ENCODE results near the gene KCNJ5.
"Not testable (repeated sequence)": the region's sequence is repeated elsewhere in the genome, so short reads cannot be mapped to it uniquely, and the experiment has no call there.

Gene KCNJ5

DNA sequence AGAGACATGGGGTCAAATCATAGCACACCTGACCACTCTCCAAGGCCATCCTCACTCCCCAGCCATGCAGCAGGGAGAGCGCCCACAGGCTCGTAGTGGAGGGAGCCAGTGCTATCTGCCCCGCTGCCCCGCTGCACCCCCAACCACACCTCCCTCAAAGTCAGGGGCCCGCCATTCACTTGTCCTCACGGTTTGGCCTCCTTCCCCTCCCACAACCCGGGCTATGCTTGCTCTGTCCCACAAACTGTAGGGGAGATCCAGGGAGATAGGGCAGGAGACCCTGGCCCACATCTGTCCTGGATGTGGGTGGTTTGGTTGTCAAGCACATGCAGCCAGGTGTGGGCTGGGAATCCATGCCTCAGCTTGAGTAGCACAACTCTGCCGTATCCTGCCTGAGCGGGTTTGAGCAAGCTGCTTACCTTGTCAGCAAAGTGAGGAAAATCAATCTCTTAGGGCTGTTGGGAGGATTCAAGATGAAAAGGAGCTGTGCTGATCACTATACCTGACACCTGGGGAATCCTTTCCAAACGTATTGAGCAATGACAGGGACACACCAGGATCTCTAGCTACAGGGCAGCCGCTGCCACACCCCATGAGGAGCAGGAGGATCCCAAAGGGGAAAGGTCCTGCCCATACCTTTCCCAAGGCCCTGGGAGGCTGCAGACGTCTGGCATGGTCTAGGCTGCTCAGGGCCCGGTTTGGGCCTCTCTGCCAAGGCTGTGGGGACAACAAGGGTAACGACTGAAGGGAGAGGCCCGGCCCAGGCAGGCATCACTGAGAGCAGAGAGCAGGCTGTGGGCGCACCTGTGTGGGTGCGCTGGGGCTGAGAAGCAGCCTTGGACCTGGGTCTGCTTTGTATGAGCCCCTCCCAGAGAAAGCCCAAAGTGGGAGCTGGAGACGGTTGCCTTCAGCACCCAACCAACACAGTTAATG lies 23.3 kb downstream of the KCNJ5 start:
- DNase-seq: no peak

DNA sequence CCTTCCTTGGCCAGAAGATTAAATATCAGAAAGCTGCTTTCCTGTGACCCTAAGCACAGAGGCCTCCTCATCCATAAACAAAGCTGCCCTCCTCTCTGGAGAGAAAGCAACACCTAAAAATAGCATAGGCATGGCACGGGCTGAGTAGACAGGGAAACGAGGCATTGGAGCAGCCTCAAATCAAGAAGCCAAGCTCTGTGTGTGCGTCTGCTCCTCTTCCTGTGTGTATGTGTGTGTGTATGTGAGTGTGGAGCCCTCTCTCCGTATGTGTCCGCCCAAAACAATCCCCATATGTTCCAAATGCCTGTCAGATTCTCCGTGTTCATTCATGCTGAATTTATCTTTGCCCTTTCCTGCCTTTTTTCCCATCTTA lies 24.0 kb downstream of the KCNJ5 start:
- DNase-seq: no peak

DNA sequence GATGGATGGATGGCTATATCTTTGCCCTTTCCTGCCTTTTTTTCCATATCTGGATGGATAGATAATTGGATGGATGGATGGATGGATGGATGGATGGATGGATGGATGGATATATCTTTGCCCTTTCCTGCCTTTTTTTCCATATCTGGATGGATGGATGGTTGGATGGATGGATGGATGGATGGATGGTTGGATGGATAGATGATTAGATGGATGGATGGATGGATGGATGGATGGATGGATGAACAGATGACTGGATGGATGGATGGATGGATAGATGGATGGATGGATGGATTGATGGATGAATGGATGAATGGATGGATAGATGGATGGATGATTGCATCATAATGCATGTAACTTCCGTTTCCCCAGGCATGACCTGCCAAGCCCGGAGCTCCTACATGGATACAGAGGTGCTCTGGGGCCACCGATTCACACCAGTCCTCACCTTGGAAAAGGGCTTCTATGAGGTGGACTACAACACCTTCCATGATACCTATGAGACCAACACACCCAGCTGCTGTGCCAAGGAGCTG lies 24.9 kb downstream of the KCNJ5 start:
- DNase-seq: no peak

DNA sequence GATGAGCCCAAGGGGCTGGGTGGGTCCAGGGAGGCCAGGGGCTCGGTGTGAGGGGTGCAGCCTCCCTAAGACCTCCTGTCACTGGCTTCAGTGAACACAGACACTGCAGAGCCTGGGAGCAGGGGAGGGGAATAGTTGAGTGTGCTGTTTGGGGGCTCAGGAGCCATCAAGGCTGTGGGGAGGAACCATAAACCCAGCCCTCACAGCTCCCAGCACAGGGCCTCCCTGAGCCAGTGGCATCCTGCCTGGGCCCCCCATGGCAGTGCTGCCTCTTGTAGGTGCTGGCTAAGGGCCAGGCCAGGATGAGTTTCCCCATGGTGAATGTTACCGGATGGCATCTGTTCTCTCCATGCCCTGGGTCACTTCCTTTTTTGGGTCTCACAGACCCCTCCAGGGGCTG lies 25.5 kb downstream of the KCNJ5 start:
- no peak for DNase-seq

DNA sequence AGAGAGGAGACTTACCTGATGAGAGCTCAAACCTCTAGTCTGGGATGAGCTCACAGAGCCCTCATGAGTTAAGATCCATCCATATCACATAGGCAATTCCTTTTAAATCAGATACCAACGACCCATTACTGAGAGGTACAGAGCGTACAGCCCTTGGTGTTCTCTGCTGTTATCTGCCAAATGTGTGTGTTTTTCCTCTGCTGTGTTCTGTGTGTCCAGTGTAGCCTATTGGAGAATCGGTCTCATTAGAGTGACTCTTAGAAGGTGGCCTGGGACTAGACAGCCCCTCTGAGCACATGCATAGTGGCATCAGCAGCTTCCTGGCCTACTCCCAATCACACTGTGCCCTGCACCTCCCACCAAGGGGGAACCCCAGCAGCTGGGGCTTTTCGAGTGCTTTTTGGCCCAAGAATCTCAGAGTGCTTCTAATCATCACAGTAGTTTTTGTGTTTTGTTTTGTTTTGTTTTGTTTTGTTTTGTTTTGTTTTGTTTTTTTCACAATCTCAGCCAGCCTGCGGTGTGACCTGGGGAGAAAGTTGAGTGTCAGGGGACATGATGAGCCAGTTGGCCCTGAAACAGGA lies 26.1 kb downstream of the KCNJ5 start:
- DNase-seq: no peak

DNA sequence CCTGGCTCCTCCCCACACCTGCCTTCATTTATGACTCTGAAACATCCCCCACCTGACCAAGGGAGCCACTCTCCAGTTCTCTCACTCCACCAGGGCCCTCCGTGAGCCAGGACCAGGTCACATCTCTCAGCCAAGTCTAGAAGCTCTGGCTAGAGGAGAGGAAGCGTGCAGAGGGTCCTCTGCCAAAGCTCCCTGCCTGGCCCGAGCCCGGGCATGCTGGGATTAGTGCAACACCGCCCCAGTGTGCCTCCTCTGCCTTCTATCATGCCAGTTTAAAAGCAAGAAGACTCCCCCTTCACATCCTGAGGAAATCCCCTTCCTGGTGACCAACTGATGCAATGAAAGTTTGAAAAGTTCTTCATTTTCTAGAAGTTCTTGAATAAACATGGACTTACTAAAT lies 28.1 kb downstream of the KCNJ5 start:
- no peak for DNase-seq

DNA sequence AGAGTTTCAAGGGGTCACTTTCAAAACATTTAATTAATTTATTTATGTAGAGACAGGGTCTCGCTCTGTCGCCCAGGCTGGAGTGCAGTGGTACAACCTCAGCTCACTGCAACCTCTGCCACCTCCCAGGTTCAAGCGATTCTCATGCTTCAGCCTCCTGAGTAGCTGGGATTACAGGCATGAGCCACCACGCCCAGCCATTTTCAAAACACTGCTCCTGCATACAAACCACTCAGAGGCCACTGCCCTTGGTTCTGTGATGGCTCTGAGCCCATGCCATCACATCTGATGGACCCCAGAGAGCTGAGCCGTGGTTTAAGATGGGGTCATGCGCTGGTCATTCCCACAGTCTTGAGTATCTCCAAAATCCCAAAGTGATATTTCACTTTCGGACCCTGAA lies 28.5 kb downstream of the KCNJ5 start:
- DNase-seq: not testable (repeated sequence)

DNA sequence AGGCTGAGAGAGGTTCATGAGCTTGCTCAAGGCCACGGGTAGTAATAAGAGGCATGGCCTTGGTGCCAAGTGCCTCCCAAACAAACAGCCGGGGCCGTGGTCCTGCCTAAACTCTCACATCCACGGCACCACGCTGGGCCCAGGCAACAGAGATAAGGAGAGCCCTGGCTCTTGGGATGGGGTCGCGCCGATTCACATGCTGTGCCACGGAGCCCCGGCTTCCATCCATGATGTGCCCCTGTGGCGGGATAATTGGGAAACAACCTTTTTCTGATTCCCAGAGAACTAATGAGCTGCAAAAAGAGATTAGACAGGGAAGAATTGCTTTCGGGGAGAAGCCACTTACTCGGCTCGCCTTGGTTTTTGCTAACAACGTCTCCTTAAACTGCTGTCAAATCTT lies 29.5 kb downstream of the KCNJ5 start:
- no peak for DNase-seq

DNA sequence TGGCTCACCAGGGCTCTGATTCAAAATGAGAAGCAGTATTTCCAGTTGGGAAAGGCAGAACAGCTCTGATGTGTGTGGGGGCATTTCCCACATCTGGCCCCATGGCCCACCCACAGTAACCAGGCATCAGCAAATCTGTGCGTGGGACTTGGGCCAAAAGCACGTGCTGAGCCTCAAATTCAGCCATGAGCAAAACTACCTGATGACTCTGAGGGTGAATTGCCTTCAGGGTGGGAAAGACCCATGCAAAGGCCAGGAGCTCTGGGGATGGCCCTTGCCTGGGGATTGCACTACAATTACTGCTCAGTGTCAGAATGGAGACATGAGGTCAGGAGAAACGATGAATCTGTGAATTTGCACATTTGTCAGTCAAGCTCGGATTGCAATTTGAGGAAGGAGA lies 30.6 kb downstream of the KCNJ5 start:
- no peak for DNase-seq

DNA sequence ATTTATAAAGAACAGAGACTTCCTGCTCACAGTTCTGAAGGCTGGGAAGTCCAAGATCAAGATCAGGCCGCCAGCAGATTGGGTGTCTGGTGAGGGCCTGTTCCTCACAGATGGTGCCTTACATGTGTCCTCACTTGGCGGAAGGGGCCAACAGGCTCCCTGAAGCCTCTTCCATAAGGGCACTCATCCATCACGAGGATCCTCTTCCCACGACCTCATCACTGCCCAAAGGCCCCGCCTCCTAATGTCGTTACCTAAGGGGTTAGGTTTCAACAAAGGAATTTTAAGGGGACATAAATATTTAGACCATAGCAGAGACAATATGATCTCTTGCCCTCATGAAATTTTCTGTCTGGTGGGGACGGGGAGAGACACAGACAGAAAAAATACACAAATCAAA lies 32.9 kb downstream of the KCNJ5 start:
- no peak for DNase-seq

DNA sequence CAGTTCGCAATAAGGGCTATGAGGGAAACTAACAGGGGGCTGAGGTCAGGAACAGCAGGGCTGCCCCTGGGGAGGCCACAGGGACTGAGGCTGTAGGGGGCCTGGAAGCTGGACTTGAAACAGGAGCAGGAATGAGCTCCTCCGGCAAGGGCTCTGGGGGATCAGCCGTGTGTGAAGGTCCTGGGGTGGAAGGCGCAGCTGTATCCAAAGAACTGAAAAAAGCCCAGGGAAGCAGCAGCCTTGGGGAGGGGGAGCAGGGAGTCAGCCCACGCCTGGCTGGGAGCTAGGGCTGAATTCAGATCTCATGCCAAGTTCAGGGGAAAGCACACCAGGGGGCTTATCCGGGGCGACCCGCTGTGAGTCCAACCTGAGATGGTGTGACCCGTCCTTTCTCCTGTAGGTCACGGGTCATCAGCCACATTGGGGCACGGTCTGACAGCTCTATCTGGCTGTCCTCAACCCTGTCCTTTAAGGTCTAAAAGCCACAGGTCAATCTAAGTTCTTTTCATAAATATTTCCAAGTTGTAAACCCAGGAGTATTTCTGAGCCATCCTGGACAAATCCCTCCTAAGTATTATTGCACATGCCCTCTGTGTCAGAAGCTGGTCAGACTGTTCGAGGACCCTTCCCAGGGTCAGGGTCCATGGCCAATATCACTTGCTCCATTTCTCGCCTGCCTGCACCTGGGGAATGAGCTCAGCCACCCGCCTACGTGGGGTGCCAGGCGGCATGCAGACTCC lies 33.5 kb downstream of the KCNJ5 start:
- DNase-seq: no peak

DNA sequence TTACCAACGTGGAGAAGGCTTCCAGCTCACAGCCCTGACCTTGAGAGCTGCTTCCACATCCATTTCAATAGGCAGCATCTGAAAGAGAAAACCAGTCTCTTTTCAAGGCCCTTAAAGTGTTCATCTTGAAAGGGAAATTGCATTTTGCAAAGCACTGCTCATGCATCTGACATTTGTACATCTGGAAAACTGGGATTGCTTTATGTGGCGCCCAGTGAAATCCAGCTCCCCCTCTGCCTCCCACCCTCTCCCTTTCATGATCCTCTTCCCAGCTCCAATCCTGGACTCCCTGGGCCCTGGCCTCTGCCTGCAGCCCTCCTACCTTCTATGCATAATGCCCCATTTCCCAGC lies 34.1 kb downstream of the KCNJ5 start:
- no peak for DNase-seq

DNA sequence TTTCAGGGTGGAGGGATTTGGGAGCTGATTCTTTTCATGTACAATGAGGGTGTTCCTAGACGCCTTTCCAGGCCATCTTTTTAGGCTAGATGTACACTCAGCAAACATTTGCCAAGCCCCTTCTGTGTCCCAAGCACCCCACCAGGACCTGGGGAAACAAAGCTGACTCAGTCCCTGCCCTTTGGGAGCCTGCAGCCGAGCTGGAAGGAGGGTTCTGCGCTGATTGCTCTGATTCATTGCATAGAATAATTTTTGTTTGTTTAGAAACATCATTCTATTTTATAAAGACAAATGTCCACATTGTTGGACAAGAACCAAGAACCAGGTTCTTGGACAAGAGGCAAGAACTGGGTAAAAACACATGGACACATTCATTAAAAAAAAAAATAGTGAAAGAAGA lies 34.8 kb downstream of the KCNJ5 start:
- no peak for DNase-seq

DNA sequence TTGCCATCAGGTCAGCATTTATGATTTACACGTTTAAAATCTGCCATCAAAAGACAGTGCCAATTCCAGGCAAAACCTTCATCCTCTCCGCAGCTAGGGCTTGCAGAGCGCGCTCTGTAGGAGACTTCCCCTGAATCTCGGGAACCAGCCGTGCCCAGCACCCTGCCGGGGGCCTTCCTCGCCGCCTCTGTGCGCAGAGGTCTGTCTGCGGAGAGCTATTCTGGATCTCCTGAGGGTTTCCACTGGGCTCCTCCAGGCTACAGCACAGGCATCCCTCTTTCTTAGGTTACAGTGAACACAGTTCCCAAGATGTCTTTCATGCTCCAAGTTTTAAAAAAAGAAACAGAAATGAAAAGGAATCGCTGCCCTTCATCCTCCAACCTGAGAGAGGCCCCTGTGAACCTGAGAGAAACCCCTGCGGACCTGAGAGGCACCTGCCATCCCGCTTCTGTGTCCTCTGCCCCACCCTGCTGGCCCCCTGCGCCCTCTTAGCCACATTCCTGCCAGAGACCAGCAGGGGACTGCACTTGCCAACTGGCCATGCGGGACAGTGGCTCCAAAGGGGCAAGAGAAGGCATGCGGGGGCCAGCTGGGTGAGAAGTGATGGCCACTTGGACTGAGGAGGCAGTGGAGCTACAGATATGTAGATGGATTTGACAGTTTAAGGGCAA lies 35.4 kb downstream of the KCNJ5 start:
- DNase-seq: no peak

DNA sequence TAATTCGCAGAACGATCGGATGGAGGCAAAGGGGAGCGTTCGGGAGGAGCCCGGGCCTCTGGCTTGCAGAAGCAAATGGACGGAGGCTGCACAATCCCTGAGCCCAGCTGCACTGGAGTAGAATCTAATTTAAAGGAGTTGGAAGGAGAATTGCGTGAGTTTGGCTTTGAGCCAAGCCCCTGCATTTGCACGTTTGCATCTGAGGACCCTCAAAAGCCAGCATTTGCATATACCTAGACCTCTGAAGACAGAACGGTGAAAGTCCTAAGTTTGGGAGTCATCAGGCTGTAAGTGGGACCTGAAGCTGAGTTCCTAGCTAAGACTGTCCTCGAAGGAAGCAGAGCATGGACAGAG lies 35.9 kb downstream of the KCNJ5 start:
- no peak for DNase-seq

DNA sequence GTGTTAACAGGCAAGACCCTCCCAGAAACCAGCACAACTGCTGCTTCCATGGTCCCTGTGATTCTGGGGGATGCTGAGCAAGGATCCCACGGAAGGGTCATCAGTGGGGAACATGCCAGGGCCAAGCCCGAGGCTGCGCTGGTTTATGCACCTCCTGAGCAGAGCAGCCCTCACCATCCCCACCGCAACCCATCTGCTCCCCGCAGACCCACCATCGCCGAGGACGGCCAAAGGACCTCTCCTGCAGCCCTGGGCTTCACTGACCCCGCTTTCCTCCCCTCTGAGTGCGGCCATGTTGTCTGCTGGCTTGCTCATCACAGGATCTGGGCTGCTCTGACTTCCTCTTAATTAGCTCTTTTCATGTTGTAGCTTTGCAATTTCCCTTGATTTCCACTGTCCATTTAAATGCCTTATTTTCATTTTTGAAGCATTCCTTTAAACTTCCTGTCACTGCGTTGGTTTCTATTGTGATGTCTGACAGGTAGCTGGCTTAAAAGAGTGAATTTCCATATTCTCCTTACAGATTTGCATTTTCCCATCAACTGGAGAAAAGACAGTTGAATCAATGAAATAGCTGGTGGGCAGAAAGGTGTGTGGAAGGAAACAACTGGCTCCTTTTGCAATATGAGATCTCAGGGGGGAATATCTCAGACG lies 36.7 kb downstream of the KCNJ5 start:
- no peak for DNase-seq

DNA sequence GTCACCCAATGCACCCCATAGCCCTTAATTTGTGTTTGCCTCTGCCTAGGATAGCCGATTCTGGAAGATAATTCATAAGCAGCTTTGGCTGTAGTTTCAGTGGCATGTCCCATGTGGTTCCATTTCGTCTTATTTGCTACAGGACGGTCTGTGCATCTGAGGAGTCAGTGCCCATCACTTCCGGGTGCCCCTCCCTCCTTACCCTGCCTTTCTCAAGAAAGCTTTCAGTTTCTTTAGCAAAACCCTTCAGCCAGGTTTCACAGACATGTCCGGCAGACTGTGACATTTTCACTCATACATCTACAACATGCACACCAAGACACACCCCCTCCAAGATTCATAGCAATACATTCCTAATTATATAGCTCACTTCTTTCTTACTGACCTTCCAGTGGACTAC lies 37.2 kb downstream of the KCNJ5 start:
- DNase-seq: no peak

DNA sequence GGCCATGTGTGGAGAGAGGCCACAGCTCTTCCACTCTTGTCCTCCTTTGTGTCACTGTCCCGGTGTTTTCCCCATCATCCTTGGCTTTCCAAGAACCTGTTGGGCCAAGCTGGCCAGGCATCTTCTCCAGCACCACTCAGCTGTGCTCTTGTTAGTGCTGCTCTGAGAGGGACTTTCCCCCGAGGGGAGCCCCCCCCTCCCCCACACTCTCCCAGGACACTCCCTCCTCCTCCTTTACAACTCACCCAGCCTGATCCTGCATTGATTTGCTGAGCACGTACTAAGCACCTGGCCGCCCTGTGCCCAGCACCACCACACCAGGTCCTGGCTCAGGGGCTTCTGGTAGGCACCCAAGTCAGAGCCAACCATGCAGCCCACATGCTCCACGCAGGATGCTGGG lies 38.3 kb downstream of the KCNJ5 start:
- no peak for DNase-seq

DNA sequence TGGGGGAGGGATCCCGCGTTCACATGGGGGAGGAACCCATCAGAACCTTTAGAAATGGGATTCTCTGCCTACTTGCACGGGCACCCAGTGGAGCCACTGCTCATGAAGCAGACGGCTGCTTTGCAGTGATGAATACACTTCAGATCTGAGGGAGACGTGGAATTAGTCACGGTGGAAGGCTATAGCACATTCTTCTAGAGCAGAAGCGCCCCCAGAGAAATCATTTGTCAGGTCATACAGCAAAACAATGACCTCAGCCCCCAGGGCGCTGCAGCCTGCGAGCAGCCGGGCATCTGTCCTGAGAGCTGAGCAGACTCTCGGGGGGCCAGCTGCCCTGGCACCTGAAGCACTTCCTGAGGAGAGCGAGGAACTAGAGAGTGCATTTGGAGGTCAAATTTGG lies 38.8 kb downstream of the KCNJ5 start:
- no peak for DNase-seq

DNA sequence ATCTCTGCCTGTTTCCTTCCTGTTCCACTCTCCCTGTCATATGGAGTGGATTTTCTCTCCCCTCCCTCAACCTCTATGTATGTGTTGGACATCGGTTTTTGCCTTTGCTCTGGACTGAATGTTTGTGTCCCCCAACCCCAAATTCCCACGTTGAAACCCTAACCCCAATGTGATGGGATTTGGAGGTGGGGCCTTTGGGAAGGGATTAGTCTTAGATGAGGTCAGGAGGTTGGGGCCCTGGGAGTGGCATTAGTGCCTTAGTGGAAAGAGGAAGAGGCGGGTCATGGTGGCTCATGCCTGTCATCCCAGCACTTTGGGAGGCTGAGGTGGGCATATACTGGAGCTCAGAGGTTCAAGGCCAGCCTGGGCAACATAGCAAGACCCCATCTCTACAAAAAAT lies 39.9 kb downstream of the KCNJ5 start:
- DNase-seq: no peak

DNA sequence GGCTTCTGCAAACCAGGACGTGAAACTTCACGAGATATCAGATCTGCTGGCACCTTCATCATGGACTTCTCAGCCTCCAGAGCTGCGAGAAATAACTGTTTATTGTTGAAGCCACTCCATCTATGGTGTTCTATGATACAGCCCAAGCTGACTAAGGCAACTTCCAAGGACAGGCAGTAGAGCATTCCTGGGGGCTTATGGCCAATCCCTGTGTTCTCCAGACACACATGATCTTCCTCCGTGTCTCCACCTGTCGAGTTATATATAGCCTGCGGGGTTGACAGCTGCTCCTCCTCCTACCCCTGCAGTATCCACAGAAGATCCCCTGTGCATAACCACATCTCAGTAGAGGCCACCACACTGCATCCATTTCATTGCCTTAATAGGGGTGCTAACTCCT lies 40.5 kb downstream of the KCNJ5 start:
- no peak for DNase-seq

DNA sequence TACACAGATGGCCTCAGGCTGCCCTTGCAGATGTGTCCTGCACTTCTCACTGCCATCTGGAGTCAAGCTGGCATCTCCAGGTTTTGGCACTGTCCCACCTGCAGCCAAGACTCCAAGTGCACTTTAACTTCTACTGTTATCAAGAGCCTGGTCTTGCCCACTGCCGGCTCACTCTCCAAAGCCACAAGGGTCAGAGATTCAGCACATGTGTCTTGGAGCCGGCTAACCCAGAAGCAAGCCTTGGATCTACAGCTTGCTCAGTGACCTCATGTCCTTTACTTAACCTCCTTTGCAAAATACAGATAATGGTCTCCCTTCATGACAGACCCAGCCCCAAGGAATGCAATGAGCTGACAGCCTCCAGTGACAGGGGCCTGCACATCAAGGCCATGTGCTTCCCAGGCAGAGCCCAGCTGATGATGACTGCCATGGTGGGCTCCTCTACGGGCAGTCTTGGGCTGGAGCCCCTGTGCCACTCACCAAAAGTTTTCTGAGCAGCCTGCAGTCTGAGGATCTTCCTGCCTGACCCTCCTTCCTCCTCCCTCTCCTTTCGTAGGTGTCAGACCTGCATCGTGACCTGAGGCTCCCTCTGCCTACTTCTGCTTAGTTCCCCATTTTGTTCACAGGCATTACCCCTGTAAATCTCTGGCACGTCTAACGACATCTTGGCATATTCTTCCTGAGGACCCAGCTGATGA lies 42.5 kb downstream of the KCNJ5 start:
- DNase-seq: no peak
